GM21619 (cell line): ENCODE data around the gene TRAPPC4.
"Not testable (repeated sequence)": the region's sequence is repeated elsewhere in the genome, so short reads cannot be mapped to it uniquely, and the experiment has no call there.

ENCODE experiments used
- ATAC-seq: cut with Tn5 transposase; IDR thresholded peaks from one replicate; pipeline ENCODE4 v1.9.1; 2021; ENCODE audit not compliant: unreplicated experiment

The TRAPPC4 gene

DNA sequence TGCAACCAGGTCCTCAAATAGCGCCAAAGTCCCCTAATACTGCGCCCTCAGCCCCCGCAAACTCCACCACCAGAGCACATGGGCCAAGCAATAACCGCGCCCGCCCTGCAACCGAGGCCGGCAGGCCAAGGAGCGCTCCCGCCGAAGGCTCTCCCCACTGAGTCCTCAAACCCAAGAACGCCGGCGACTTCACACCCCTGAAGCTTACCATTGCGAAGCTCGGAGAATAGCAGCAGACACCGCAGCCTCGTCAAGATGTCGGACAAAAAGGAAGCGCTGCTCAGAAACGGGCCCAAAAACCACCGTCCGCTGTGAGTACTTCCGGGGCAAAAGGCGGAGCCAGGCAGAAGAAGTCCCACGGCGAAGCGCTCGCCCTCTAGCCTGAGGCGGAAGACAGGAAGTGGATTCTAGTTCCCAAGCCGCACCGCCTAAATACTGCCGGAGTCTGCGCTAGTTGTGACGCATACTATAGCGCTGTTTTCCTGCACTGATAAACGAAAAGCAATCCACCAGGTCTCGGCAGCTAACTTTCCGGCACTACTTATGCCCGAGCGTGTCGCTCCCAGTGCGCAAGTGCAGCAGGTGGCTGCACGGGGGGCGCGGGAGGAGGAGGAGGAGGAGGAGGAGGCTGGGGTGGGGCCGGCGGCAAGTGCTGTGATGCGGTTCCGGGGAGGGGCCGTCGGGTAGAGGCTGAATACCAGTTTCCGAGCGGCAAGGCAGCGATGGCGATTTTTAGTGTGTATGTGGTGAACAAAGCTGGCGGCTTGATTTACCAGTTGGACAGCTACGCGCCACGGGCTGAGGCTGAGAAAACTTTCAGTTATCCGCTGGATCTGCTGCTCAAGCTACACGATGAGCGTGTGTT lies at the start of gene TRAPPC4, which contains the start of gene RPS25:
TSS of gene TRAPPC4 (plus strand) at position 693 of the 865 bp plus-strand sequence. CDS start at position 723, 30 bp downstream.
TSS of gene RPS25 (minus strand) at position 270 of the 865 bp plus-strand sequence. CDS start at position 211, 59 bp downstream.
- peak; percentile 88 for ATAC-seq

- not testable (repeated sequence) for ATAC-seq
Observed at GRCh38 chr11:118969508-118969907, 49.1 kb upstream of the TRAPPC4 start.

GRCh38 chr11:118971646-118972045 lies 46.9 kb upstream of the TRAPPC4 start, which contains the start of gene FOXR1:
Gene FOXR1, plus strand, starts transcription at chr11:118971761. Its CDS starts 171 bp downstream, at chr11:118971932.
- ATAC-seq = no peak

GRCh38 chr11:118973985-118974384 lies 44.6 kb upstream of the TRAPPC4 start:
- no peak for ATAC-seq

- ATAC-seq = no peak
Observed at GRCh38 chr11:118975771-118976709, 42.5 kb upstream of the TRAPPC4 start.

DNA sequence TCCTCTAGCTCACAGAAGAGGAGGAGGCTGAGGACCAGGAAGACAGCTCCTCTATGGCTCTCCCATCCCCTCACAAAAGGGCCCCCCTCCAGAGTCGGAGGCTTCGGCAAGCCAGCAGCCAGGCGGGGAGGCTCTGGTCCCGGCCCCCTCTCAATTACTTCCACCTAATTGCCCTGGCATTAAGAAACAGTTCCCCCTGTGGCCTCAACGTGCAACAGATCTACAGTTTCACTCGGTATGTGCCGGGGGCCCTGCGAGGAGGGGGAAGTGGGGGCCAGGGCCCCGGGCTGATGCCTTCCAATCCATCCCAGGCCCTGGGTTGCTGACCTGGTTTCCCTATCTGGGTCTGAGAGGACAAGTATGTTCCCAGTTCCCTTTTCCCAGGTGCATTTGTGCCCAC lies 39.1 kb upstream of the TRAPPC4 start:
- ATAC-seq = no peak

DNA sequence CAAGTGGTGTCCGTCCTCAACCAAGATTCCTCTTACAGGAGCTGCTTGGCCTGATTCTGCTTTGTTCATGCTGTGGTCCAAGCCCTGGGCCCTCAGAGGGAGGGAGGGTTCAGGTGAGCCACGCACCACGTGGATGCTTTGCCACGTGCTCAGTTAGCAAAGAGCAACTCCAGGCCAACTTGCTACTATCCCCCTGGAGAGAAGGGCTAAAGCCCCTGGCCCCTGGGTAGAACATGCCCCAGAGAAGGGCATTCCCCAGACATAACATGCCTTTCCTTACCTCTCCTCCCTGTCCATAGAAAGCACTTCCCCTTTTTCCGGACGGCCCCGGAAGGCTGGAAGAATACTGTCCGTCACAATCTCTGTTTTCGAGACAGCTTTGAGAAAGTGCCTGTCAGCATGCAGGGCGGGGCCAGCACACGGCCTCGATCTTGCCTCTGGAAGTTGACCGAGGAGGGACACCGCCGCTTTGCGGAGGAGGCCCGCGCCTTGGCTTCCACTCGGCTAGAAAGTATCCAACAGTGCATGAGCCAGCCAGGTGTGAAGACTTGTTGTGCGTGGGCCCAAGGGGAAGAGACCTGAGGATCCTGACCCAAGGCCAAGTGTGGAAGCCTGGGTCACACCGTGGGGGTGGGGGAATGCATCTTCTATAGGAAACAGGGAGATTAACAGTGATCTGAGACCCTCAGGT lies 38.2 kb upstream of the TRAPPC4 start:
- ATAC-seq = no peak

GRCh38 chr11:118984337-118984736 lies 34.2 kb upstream of the TRAPPC4 start:
- not testable (repeated sequence) for ATAC-seq

DNA sequence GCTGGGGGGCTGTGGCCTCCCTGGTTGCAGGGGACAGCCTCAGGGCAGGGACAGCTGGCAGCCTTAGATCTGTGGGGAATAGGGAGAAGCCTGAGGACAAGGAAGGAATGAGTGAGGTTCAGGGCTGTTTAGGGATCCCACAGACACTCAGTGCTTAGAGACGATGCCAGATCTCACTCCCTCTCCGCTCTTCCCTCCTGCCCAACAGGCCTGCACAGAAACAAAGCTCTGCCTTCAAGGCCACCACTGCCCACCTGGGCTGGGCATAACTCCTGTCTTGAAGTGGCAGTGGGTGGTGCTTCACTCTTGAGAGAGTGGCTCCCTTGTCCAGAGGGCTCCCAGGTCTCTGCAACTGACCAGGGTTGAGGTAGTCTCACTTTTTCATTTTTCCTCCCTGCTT lies 33.7 kb upstream of the TRAPPC4 start:
- ATAC-seq = no peak

- no peak for ATAC-seq
Observed at GRCh38 chr11:118988280-118988679, 30.3 kb upstream of the TRAPPC4 start.

GRCh38 chr11:118991486-118992038 lies 27.0 kb upstream of the TRAPPC4 start:
- not testable (repeated sequence) for ATAC-seq

GRCh38 chr11:118996926-118997626 lies 21.5 kb upstream of the TRAPPC4 start:
- peak; percentile 8 for ATAC-seq

GRCh38 chr11:118997627-118998387 lies 20.8 kb upstream of the TRAPPC4 start, which contains the start of gene CENATAC:
Gene CENATAC, plus strand, starts transcription at chr11:118998138. Its CDS starts 60 bp downstream, at chr11:118998198.
- peak; percentile 89 for ATAC-seq

- peak; percentile 10 for ATAC-seq
Observed at GRCh38 chr11:118998388-118998717, 20.2 kb upstream of the TRAPPC4 start.

DNA sequence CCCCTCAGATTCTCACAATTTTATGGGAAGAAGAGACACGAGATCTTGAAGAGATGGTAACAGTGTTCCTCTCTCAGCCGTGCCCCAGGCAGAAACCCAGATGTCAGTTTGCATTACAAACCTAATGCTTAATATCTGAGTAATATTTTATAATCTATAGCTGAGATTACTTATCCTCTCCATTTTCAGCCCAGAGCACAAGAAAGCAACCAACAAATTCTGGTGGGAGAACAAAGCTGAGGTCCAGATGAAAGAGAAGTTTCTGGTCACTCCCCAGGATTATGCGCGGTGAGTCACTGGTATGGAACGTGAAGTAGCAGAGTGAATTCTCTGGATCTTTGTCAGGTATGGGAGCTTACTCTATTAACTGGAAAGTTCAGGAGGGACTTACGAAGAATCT lies 19.7 kb upstream of the TRAPPC4 start:
- ATAC-seq = no peak

DNA sequence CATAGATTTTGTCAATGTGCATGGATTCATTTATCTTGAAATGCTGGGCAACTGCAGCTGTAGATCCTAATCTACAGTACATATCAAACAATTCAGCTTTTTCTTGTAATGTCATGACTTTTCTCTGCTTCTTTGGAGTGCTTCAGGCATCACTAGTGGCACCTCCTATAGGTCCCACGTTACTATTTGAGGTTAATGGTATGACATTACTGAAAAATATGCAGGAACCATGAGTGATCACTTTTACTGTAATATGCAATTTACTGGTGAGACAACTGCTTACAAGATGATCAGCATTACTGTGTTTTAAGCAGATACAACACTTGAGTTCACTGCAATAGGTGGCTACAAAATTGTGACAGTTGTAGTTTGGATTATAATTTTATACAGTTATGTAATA lies 17.7 kb upstream of the TRAPPC4 start:
- no peak for ATAC-seq

DNA sequence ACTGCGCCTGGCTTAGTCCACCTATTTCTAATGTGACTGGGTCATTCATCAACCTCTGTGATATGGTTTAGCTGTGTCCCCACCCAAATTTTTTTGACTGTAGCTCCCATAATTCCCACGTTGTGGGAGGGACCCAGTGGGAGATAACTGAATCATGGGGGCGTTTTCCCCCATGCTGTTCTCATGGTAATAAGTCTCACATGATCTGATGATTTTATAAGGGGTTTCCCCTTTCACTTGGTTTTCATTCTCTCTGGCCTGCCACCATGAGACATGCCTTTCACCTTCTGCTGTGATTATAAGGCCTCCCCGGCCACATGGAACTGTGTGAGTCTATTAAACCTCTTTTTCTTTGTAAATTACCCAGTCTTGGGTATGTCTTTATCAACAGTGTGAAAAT lies 11.9 kb upstream of the TRAPPC4 start:
- ATAC-seq = no peak

DNA sequence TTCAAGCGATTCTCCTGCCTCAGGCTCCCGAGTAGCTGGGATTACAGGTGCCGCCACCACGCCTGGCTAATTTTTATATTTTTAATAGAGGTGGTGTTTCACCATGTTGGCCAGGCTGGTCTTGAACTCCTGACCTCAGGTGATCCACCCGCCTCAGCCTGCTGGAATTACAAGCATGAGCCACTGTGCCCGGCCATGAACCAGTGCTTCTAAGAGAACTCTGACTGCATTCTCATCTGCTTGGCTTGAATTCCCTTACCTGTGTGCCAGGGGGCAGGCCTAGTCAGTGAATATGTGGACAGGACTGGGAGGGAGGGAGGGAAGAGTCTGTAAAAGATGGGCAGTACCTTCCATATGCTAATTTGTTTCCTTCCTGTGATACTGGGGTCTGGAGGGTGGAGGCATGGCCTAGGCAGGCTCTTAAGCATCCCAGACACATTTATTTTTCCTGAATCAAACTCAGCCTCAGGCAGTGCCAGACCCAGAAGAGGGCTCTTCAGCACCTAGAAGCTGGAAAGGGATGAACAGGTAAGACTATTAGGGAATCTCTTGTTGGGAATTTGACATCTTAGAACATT lies 7.0 kb upstream of the TRAPPC4 start:
- ATAC-seq = no peak
